Skeletal muscle satellite cell (primary cell): ENCODE data around the gene UBE2L6.
A peak's percentile ranks its signal among the peaks of the same experiment; 100 is the strongest.

Experiments
- H3K27me3 ChIP-seq: 2 replicates; pipeline ENCODE4 v1.7.0; 2013; ENCODE audit warnings: low read length; ENCODE audit not compliant: control insufficient read depth, insufficient read depth
- H3K36me3 ChIP-seq: 2 replicates; pipeline ENCODE4 v1.7.0; 2013; ENCODE audit warnings: mild to moderate bottlenecking, control low read depth, low read length; ENCODE audit not compliant: insufficient read depth
- H3K4me1 ChIP-seq: 2 replicates; pipeline ENCODE4 v1.7.0; 2013; ENCODE audit warnings: low read length; ENCODE audit not compliant: control insufficient read depth, insufficient read depth
- H3K4me2 ChIP-seq: 2 replicates; pipeline ENCODE4 v1.7.0; 2013; ENCODE audit warnings: mild to moderate bottlenecking, low read length
- H3K4me3 ChIP-seq: 2 replicates; pipeline ENCODE4 v1.7.0; 2013; ENCODE audit warnings: low read length
- H3K9ac ChIP-seq: 2 replicates; pipeline ENCODE4 v1.7.0; 2013; ENCODE audit warnings: mild to moderate bottlenecking, low read depth, low read length, moderate library complexity
- H3K9me3 ChIP-seq: replicated peaks from 2 replicates; pipeline ENCODE4 v1.7.0; 2013; ENCODE audit warnings: mild to moderate bottlenecking, control low read depth, low read length

Gene UBE2L6

DNA sequence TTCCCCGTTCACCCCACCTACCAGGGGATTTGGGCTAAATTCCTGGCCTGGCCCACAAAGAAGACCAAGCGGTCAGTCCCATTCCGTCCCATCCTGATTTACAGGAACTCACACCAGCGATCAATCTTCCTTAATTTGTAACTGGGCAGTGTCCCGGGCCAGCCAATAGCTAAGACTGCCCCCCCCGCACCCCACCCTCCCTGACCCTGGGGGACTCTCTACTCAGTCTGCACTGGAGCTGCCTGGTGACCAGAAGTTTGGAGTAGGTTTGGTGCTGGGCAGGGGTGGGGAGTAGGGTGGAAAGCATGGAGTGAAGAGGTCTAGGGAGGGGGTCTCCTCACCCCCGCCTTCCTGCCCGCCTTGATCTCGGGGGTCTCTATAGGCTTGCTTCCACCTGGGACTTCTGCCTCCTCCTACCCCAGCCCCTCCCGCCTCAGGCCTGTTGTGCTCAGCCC lies 30.0 kb upstream of the UBE2L6 start, which contains the start of gene SERPING1:
Gene SERPING1 (plus strand): TSS at position 225 of the 455 bp plus-strand sequence. CDS start 586 bp downstream, outside the sequence.
- Histone ChIP-seq H3K9me3 (no peaks in the 10 kb centered on the region), H3K36me3 (no peaks in the 10 kb centered on the region), H3K9ac (peak within 1 kb of the TSS; percentile 35), H3K27me3 (peaks cover 43% of the 10 kb centered on the region), H3K4me1 (peaks cover 13% of the 10 kb centered on the region), H3K4me2 (peak within 1 kb of the TSS; percentile 59), H3K4me3 (peak within 1 kb of the TSS; percentile 63)

DNA sequence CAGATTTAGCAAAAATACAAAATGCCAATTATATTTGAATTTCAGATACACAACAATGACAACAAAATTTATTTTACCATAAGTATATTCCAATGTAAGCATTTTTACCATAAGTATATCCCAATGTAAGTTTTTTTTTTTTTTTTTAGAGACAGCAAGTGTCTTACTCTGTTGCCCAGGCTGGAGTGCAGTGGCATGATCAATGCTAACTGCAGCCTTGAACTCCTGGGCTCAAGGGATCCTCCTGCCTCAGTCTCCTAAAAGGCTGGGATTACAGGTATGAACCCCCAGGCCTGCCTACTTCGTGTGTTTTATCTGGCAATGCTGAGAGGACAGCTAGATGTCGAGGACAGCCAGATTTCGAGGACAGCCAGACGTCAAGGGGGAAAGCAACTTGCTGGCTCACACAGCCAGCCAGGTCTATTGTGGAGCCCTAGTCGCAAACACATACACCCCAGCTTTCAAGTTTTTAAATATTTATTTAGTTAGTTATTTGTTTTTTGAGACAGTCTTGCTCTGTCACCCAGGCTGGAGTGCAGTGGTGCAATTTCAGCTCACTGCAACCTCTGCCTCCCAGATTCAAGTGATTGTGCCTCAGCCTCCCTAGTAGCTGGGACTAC lies 28.9 kb upstream of the UBE2L6 start:
- no peak overlapping the region for H3K4me3 ChIP-seq
- peaks cover 13% of the 10 kb centered on the region for H3K4me1 ChIP-seq
- H3K9ac ChIP-seq: no peak overlapping the region
- H3K4me2 ChIP-seq: no peak overlapping the region
- no peaks in the 10 kb centered on the region for H3K9me3 ChIP-seq
- H3K36me3 ChIP-seq: no peaks in the 10 kb centered on the region
- peaks cover 43% of the 10 kb centered on the region for H3K27me3 ChIP-seq

DNA sequence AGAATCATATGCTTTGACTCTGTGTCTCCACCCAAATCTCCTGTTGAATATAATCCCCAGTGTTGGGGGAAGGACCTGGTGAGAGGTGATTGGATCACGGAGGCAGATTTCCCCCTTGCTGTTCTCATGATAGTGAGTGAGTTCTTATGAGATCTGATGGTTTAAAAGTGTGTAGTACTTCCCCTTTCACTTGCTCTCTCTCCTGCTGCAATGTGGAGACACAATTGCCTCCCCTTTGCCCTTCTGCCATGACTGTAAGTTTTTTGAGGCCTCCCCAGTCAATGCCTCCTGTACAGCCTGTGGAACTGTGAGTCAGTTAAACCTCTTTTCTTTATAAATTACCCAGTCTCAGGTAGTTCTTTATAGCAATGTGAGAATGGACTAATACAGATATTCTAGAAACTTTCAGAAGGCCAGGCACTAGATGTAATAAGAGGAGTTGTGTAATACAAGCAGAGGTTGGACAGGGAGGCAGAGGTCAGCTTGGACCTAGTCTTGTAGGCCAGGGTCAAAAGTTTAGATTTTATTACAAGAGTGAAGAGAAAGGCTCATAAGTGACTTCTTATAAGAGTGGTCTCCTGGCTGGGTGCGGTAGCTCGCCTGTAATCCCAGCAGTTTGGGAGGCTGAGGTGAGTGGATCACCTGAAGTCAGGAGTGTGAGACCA lies 20.7 kb upstream of the UBE2L6 start:
- Histone ChIP-seq H3K36me3 (no peaks in the 10 kb centered on the region), H3K4me3 (no peak overlapping the region), H3K9ac (no peak overlapping the region), H3K4me1 (no peaks in the 10 kb centered on the region), H3K4me2 (no peak overlapping the region), H3K9me3 (no peaks in the 10 kb centered on the region), H3K27me3 (peaks cover 27% of the 10 kb centered on the region)

DNA sequence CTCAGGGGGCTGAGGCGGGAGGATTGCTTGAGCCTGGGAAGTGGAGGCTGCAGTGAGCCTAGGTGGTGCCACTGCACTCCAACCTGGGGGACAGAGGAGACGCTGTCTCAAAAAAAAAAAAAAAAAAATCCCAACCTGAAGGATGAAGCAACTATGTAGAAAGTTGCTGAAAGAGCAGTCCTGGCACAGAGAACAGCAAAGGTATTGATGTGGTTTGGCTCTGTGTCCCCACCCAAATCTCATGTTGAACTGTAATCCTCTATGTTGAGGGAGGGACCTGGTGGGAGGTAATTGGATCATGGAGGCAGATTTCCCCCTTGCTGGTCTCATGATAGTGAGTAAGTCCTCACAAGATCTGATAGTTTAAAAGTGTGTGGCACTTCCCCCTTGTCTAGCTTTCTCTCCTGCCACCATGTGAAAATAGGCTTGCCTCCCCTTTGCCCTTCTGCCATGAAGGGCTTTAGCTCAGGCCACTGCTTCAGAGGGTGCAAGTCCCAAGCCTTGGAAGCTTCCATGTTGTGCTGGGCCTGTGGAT lies 19.3 kb upstream of the UBE2L6 start:
- H3K27me3 ChIP-seq: peaks cover 23% of the 10 kb centered on the region
- no peaks in the 10 kb centered on the region for H3K9me3 ChIP-seq
- H3K4me3 ChIP-seq: no peak overlapping the region
- no peaks in the 10 kb centered on the region for H3K36me3 ChIP-seq
- no peak overlapping the region for H3K9ac ChIP-seq
- H3K4me1 ChIP-seq: no peaks in the 10 kb centered on the region
- no peak overlapping the region for H3K4me2 ChIP-seq

DNA sequence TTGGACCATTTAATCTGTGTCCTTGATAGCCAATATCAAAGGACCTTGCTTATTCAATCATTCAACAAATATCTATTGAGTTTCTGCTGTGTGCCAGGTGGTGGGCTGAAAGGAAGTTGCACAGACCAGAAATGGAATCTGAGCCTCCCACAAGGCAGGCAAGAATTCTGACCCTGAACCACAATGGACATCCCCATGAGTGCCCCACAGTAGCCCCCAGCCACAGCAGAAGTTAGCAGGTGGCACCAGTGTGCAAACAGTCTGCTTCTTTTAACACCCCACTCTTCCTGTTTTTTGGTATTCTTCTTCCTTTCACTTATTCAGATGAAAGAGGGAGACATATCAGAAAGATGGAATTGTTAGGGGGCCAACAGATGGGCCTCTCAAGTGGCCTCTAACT lies 17.8 kb upstream of the UBE2L6 start:
- Histone ChIP-seq H3K9ac (no peak overlapping the region), H3K4me2 (no peak overlapping the region), H3K4me3 (no peak overlapping the region), H3K27me3 (peaks cover 33% of the 10 kb centered on the region), H3K9me3 (no peaks in the 10 kb centered on the region), H3K4me1 (no peaks in the 10 kb centered on the region), H3K36me3 (no peaks in the 10 kb centered on the region)

DNA sequence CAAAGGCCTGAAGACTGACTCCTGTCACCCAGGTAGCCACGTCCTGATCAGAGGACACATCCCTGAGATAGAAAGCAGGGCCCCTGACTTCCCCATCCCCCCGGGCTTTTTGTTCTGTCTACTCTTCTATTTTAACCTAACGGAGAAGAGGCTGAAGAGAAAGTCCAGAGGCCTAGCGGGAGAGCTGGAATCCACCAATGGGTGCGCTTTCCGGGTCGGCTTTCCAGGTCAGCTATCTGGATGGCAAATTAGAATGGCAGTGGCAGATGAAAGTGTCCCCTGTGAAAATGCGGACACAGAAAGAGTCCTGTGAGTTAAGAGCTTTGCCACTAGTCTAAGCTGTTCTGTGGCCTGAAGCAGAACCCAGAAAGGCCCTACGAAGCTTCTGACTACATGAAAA lies 16.9 kb upstream of the UBE2L6 start:
- Histone ChIP-seq H3K9ac (no peak overlapping the region), H3K36me3 (no peaks in the 10 kb centered on the region), H3K4me3 (no peak overlapping the region), H3K27me3 (peaks cover 39% of the 10 kb centered on the region), H3K4me2 (no peak overlapping the region), H3K9me3 (no peaks in the 10 kb centered on the region), H3K4me1 (no peaks in the 10 kb centered on the region)

DNA sequence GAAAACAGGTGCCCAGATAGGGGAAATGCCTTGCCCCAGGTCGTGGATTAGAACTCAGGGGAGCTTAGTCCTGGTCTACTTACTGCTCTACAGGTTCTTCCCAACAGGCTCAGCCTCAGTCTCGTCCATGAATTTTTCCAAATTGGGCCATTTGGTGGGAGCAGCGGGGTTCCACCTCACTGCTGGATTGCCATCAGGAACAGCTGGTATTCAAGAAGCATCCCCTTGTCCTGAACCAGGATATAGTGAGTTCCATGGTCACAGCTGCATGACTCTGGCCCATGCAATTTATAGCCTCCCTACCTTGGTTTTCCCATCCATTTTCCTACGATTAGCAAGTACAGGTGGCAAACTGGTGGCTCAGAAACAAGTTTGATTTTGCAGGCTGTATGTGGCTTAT lies 6.6 kb upstream of the UBE2L6 start:
- Histone ChIP-seq H3K4me3 (no peak overlapping the region), H3K4me2 (no peak overlapping the region), H3K9ac (no peak overlapping the region), H3K27me3 (peaks cover 29% of the 10 kb centered on the region), H3K9me3 (no peaks in the 10 kb centered on the region), H3K36me3 (no peaks in the 10 kb centered on the region), H3K4me1 (peaks cover 7% of the 10 kb centered on the region)

DNA sequence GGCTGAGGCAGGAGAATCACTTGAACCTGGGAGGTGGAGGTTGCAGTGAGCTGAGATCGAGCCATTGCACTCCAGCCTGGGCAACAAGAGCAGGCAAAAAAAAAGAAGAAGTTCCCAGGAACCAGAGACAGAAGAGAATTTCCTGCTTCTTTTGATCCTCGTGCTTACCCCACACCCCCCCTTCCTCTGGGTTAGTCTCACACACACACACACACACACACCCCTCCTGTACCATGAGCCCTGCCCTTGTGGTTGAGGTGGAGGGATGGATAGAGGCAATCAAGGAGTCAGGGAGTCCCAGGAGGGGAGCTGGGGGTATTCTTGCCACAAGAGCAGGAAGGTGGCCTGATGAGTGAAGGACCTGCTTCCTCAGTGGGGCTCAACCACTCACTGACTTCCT lies 4.1 kb upstream of the UBE2L6 start:
- H3K4me3 ChIP-seq: no peak overlapping the region
- no peaks in the 10 kb centered on the region for H3K36me3 ChIP-seq
- no peaks in the 10 kb centered on the region for H3K9me3 ChIP-seq
- peaks cover 16% of the 10 kb centered on the region for H3K27me3 ChIP-seq
- no peak overlapping the region for H3K9ac ChIP-seq
- peaks cover 16% of the 10 kb centered on the region for H3K4me1 ChIP-seq
- no peak overlapping the region for H3K4me2 ChIP-seq

DNA sequence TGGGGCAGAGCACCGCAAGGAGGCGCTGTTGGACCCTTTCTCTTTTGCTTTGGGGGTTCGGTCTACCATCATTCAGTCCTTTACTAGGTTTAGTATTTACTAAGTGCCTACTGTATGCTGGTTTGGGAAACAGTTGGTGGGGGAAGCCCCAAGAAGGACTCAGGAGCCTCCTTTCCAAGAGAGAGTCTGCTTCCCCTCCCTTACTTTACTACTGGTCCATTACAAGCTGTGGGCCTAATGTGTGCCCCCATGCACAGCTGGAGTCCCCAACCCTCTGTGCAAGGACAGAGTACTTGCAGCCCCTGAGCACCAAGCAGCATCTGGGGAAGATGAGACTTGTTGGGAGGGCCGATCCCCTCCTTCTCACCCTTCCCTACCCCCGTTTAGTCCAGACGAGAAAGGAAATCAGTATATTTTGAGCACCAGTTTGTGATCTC lies 876 bp upstream of the UBE2L6 start:
- Histone ChIP-seq H3K4me3 (peak overlapping the region; percentile 95), H3K27me3 (no peaks in the 10 kb centered on the region), H3K4me2 (peak overlapping the region; percentile 99), H3K36me3 (no peaks in the 10 kb centered on the region), H3K4me1 (peaks cover 21% of the 10 kb centered on the region), H3K9me3 (no peaks in the 10 kb centered on the region), H3K9ac (peak overlapping the region; percentile 85)

DNA sequence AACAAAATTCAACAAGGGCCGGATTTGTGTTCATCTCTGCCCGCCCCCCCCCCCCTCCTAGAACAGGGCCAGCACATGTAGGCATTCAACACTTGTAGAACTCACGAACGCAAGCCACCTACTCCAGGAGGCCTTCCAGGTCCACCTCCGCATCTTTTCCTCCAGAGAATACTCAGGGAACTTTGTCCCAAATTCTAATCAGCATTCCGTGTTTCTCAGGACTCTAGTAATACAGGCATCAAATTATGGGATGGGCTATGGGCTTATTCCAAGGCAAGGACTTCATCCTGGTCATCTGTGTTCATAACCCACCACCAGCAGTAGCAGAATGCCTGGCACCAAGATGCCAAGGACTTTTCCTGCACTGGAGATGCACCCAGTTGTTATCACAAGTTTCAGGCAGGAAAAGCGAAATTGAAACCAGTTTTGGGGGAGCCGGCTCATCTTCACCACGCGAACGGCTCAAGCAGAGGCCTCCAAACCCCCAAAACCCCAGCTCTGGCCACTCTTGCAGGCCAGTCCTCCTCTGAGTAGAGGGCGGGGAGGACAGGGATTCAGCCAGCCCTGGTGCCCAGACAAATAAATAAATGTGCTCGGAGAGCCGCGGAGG lies 462 bp downstream of the UBE2L6 start:
- Histone ChIP-seq H3K4me3 (peak overlapping the region; percentile 95), H3K4me2 (peak overlapping the region; percentile 99), H3K9me3 (no peaks in the 10 kb centered on the region), H3K4me1 (peaks cover 21% of the 10 kb centered on the region), H3K36me3 (no peaks in the 10 kb centered on the region), H3K27me3 (no peaks in the 10 kb centered on the region), H3K9ac (peak overlapping the region; percentile 85)

DNA sequence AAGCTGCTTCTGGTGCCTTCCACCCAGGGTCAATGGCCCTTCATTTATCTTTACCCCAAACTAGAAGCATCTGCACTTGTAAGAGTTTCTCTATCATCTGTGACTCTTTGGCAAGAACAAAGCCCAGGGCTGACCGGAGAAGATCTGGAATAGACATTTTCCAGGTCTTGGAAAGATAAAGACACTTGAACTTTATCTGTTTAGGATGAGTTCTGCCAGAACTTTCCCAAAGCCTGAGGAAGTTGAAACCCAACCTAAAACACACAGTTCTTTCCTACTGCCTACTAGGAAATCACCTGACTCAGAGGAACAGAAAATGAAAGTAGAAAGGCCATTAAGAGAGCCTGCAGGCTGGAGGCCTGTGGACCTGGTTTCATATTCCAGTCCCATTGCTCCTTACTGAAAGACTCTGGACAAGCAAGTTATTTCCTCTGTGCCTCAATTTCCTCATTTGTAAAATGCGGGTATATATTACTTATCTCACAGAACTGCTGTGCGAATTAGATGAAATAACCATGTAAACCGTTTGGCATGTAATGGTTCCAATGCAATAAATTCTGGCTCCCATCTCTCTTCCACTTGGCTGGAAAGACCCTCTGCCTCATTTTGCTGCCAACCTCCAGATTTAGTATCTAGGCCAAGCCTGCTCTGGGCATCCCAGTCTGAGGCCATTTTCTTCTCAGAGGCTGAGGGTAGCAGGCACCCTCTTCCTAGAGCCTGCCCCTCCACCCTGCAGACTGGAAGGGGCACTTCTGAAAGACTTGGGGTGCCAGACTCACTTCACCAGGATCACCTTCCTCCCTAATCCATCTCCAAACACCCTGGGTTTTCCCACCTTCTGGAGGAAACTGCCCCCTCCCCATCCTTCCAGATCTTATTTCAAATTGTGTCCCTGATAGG lies 1.2 kb downstream of the UBE2L6 start:
- Histone ChIP-seq H3K4me1 (peaks cover 21% of the 10 kb centered on the region), H3K36me3 (no peaks in the 10 kb centered on the region), H3K4me2 (peak overlapping the region; percentile 99), H3K4me3 (peak overlapping the region; percentile 95), H3K27me3 (no peaks in the 10 kb centered on the region), H3K9me3 (no peaks in the 10 kb centered on the region), H3K9ac (peak overlapping the region; percentile 85)
